ENCODE data around the gene GPR55. TPM values are rescaled to one million over a fixed set of nuclear protein-coding genes. Genes with fewer than 3 reads are reported as not detected.

GPR55 gene
- total RNA-seq, 1 experiment from 2014 or later, result not detected

DNA sequence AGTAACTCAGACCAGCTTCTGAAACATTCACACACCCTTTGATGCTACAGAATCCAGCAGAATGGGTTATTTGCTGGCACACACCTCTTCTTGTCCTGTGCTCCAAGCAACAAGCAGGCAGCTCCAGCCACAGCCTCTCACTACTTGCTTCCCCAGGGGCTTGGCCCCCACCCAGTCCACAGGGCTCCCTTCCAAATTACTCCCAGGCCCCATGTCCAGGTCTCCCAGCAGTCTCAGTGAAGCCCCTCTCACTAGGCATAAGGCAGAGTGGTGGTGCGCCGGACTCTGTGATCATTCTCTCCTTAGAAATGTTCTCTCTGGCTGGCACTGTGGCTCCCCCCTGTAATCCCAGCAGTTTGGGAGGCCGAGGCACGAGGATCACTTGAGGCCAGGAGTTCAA lies 34.4 kb downstream of the GPR55 start:
- Histone ChIP-seq H3K23ac (ENCODE audit: insufficient read length, low read depth, low read length) (no peak overlapping the region), H2AK5ac (ENCODE audit: insufficient read length, low read length) (no peak overlapping the region), H3K79me2 (ENCODE audit: insufficient read depth, low read length) (no peaks in the 10 kb centered on the region), H3K27me3 (ENCODE audit: insufficient read depth, low read length) (no peaks in the 10 kb centered on the region), H3K18ac (ENCODE audit: insufficient read length, low read depth, low read length) (no peak overlapping the region), H3K4me1 (ENCODE audit: insufficient read depth, low read length) (no peaks in the 10 kb centered on the region; the same call in 1 of the 2 replicates), H3K9ac (ENCODE audit: extremely low read depth, insufficient read length, low read length) (no peak overlapping the region), H2BK15ac (ENCODE audit: low read depth, low read length) (no peak overlapping the region), H2AFZ (ENCODE audit: low read length) (no peak overlapping the region), H3K27ac (ENCODE audit: insufficient read length, low read depth, low read length) (no peak overlapping the region), H4K8ac (replicated peaks; ENCODE audit: insufficient read length, low read depth, low read length) (no peak overlapping the region), H4K20me1 (ENCODE audit: control insufficient read depth, insufficient read depth, insufficient read length) (no peaks in the 10 kb centered on the region), H2BK120ac (ENCODE audit: low read depth, low read length, poor library complexity, severe bottlenecking) (no peak overlapping the region), H3K14ac (ENCODE audit: insufficient read depth, low read length) (no peak overlapping the region; the same call in 1 of the 2 replicates), H3K79me1 (ENCODE audit: insufficient read depth, low read depth, low read length, poor library complexity, severe bottlenecking) (no peaks in the 10 kb centered on the region), H4K5ac (ENCODE audit: insufficient read length, low read depth, low read length) (no peak overlapping the region), H3K23me2 (ENCODE audit: insufficient read length, low read depth, low read length, poor library complexity, severe bottlenecking) (no peaks in the 10 kb centered on the region), H2BK20ac (ENCODE audit: low read depth, low read length, poor library complexity, severe bottlenecking) (no peak overlapping the region), H3K56ac (ENCODE audit: insufficient read length, low read depth, low read length) (no peak overlapping the region), H3K4ac (ENCODE audit: low read depth, low read length) (no peak overlapping the region), H3K9me3 (ENCODE audit: control insufficient read depth, low read depth, low read length) (no peaks in the 10 kb centered on the region), H2BK5ac (ENCODE audit: insufficient read length, low read length) (no peak overlapping the region), H2BK12ac (ENCODE audit: insufficient read length, low read depth, low read length) (no peak overlapping the region), H3T11ph (ENCODE audit: low read length) (no peak overlapping the region), H3K4me2 (ENCODE audit: insufficient read depth, insufficient read length, low read length) (no peak overlapping the region), H4K91ac (ENCODE audit: insufficient read length, low read depth, low read length) (no peak overlapping the region)
- Mint-ChIP-seq H3K27ac (0 out of 7 replicates have a peak overlapping the region, but pooled peaks of 1 of the 3 experiments have one; percentile 25), H3K36me3 (ENCODE audit: insufficient read depth in 1 of 3, low read depth in 3 of 3) (no peaks in the 10 kb centered on the region; a peak in 1 of 7 replicates), H3K9me3 (no peaks in the 10 kb centered on the region), H3K27me3 (ENCODE audit: low read depth) (peaks cover 5% of the 10 kb centered on the region), H3K4me3 (no peak overlapping the region), H3K4me1 (peaks cover 31 to 35% of the 10 kb centered on the region in 2 experiments)
- no CpG with 5 or more reads among the region's 4 CpGs for WGBS (ENCODE audit: extremely low coverage, insufficient read length, low lambda C conversion rate)
- DNase-seq, result no peak
- TF ChIP-seq, protein P1, sequence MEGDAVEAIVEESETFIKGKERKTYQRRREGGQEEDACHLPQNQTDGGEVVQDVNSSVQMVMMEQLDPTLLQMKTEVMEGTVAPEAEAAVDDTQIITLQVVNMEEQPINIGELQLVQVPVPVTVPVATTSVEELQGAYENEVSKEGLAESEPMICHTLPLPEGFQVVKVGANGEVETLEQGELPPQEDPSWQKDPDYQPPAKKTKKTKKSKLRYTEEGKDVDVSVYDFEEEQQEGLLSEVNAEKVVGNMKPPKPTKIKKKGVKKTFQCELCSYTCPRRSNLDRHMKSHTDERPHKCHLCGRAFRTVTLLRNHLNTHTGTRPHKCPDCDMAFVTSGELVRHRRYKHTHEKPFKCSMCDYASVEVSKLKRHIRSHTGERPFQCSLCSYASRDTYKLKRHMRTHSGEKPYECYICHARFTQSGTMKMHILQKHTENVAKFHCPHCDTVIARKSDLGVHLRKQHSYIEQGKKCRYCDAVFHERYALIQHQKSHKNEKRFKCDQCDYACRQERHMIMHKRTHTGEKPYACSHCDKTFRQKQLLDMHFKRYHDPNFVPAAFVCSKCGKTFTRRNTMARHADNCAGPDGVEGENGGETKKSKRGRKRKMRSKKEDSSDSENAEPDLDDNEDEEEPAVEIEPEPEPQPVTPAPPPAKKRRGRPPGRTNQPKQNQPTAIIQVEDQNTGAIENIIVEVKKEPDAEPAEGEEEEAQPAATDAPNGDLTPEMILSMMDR (conservative IDR thresholded peaks at IDR 0.05), result no peak
